Upper lobe of left lung (tissue), 6 donors: Measurements from ENCODE around the gene HAPSTR1. TPM values are rescaled to one million over a fixed set of nuclear protein-coding genes. Genes with fewer than 3 reads are reported as not detected.

Source experiments
- ATAC-seq, 2 donors: fragments of 200-7000 bp; cut with Tn5 transposase; one replicate each; pipeline ENCODE4 v1.9.1; 2022; ENCODE audit warnings: mild to moderate bottlenecking in 2 of 2, moderate library complexity in 2 of 2; ENCODE audit not compliant: low FRiP score in 2 of 2
- DNase-seq, 2 donors: peaks; one replicate each; pipeline ENCODE4 v3.0.0-alpha.2; 2019 to 2020
- H3K27ac ChIP-seq, 4 donors: fragments of 200-600 bp; sonication (generic); one replicate each; pipeline ENCODE4 v1.5.1; 2016 to 2019
- H3K27me3 ChIP-seq, 4 donors: fragments of 200-600 bp; sonication (generic); one replicate each; pipeline ENCODE4 v1.5.1; 2017 to 2019
- H3K36me3 ChIP-seq, 4 donors: fragments of 200-600 bp; sonication (generic); one replicate each; pipeline ENCODE4 v1.5.1; 2016 to 2019
- H3K4me1 ChIP-seq, 4 donors: fragments of 200-600 bp; sonication (generic); one replicate each; pipeline ENCODE4 v1.5.1; 2018 to 2019
- H3K4me3 ChIP-seq, 4 donors: fragments of 200-600 bp; sonication (generic); one replicate each; pipeline ENCODE4 v1.5.1; 2017 to 2019; ENCODE audit warnings: mild to moderate bottlenecking in 2 of 4, moderate library complexity in 1 of 4
- H3K9me3 ChIP-seq, 4 donors: fragments of 200-600 bp; sonication (generic); one replicate each; pipeline ENCODE4 v1.5.1; 2018 to 2019
- CTCF ChIP-seq, 6 experiments: fragments of 450-650 bp in 4 of 6; fragments of 200-600 bp in 2 of 6; sonication (generic) in 2 of 6; IDR thresholded peaks; one replicate each; pipeline ENCODE4 v1.5.1; 2016 to 2019; ENCODE audit warnings: antibody characterized with exemption in 6 of 6
- EP300 ChIP-seq, 4 donors: sonication (generic); formaldehyde crosslinking; IDR thresholded peaks; one replicate each; pipeline ENCODE4 v1.5.1; 2017; ENCODE audit warnings: antibody characterized with exemption in 4 of 4, control low read depth in 2 of 4
- POLR2A ChIP-seq, 4 donors: fragments of 450-650 bp; IDR thresholded peaks; one replicate each; pipeline ENCODE4 v1.5.1; 2016 to 2017; ENCODE audit warnings: antibody characterized with exemption in 4 of 4, mild to moderate bottlenecking in 2 of 4
- POLR2AphosphoS5 ChIP-seq, 2 donors: sonication (generic); formaldehyde crosslinking; IDR thresholded peaks; one replicate each; pipeline ENCODE4 v1.5.1; 2017; ENCODE audit warnings: antibody characterized with exemption in 2 of 2
- WGBS, 2 donors: methylation state at CpG; one replicate each; pipeline ENCODE4 v1.1.5; 2017 to 2018; 5-methylcytosine and 5-hydroxymethylcytosine counted together
- total RNA-seq, 6 donors: library from RNA; depleted of rRNA in 4 of 6; stranded (reverse); fragments of >200 nt in 4 of 6; gene quantifications; one replicate each; pipeline versions ENCODE4 v1.1.0 to v1.2.1, GENCODE V29; 2016 to 2021
- donor health status: DM: no; HTN: no; CAD: no; lungs with moderate emphysema.
- donor health status: DM: no; HTN: yes; CAD: no; lungs with severe emphysema.

Gene HAPSTR1
- total RNA-seq, 6 donors from 2014 or later: 37.3 to 62.9 (median 46.0) TPM

DNA sequence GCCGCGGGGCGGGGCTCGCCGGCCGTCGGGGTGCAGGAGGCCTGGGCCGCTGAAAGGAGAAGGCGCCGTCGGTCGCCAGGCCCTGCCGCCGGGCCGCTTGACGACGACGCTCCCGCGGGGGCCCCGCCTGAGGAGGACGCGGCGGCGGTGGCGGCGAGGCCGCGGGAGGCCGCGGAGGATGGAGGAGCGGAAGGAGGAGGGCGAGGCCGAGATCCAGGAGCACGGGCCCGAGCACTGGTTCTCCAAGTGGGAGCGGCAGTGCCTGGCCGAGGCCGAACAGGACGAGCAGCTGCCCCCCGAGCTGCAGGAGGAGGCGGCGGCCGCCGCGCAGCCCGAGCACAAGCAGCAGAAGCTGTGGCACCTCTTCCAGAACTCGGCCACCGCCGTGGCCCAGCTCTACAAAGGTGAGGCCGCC is 430 bp downstream of the HAPSTR1 start:
- no peak for DNase-seq
- ATAC-seq: peak in 1 of 2 donors; percentile 33
- TF ChIP-seq EP300 (IDR thresholded peaks at IDR 0.05): no peak
- no peak for TF ChIP-seq POLR2AphosphoS5 (IDR thresholded peaks at IDR 0.05)
- TF ChIP-seq POLR2A (IDR thresholded peaks at IDR 0.05): no peak
- no peak for TF ChIP-seq CTCF (IDR thresholded peaks at IDR 0.05)
- WGBS, 2 donors: 0 to 1% methylated on average over 11 to 26 of the region's 51 CpGs
- peaks cover 36 to 53% (median 45%) of the 10 kb centered on the region in 4 donors for H3K4me1 ChIP-seq
- peak overlapping the region; percentile 63 to 92 (median 84) for H3K4me3 ChIP-seq
- no peaks in the 10 kb centered on the region for H3K27me3 ChIP-seq
- H3K9me3 ChIP-seq: no peaks in the 10 kb centered on the region
- peak overlapping the region; percentile 97 to 100 (median 99) for H3K27ac ChIP-seq
- H3K36me3 ChIP-seq: peaks cover 0 to 23% (median 3%) of the 10 kb centered on the region in 4 donors

DNA sequence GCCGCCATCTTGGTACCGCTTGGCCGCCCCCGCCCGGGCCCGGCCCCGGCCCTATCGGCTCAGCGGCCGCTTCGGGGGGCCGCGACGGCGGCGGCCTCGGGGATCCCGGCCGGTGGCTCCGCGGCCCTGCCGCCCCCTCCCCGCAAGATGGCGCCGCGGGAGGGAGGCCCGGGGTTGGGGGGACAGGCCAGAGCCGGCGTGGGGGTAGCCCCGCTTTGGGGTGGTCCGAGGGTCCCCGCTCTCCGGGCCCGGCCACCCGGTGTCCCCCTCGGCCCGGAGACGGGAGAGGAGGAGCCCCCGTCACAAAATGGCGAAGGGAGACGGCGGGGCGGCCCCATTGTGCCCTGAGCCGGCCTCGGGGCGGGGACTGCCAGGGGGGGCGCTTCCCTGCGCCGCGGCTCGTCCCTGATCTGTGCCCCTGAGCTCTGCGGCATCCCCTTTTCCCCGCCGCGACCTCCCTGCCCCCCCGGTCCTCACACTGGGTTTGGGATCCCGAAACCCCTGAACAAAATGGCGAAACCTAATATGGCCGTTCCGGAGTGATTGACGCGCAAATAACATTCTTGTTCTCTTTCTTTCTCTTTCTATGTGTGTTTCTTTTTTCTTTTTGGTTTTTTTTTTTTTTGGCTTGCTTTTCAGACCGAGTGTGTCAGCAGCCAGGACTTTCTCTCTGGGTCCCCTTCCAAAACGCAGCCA is 986 bp downstream of the HAPSTR1 start:
- peak in 1 of 2 donors; percentile 90 for DNase-seq
- H3K27me3 ChIP-seq: no peaks in the 10 kb centered on the region
- WGBS, 2 donors: 0 to 1% methylated on average over 21 to 52 of the region's 64 CpGs
- no peaks in the 10 kb centered on the region for H3K9me3 ChIP-seq
- H3K4me3 ChIP-seq: peak overlapping the region; percentile 63 to 92 (median 84)
- H3K4me1 ChIP-seq: peaks cover 40 to 59% (median 50%) of the 10 kb centered on the region in 4 donors
- H3K27ac ChIP-seq: peak overlapping the region; percentile 97 to 100 (median 99)
- no peak for TF ChIP-seq EP300 (IDR thresholded peaks at IDR 0.05)
- TF ChIP-seq POLR2A (IDR thresholded peaks at IDR 0.05): peak in 1 of 4 donors; percentile 5
- no peak for TF ChIP-seq POLR2AphosphoS5 (IDR thresholded peaks at IDR 0.05)
- TF ChIP-seq CTCF (IDR thresholded peaks at IDR 0.05): peak in 3 of 6 experiments; percentile 20 to 33 (median 21)
- ATAC-seq: peak in 1 of 2 donors; percentile 43
- H3K36me3 ChIP-seq: peaks cover 0 to 24% (median 6%) of the 10 kb centered on the region in 4 donors

- DNase-seq: peak in 1 of 2 donors; percentile 37
- Histone ChIP-seq H3K27me3 (no peaks in the 10 kb centered on the region), H3K36me3 (peaks cover 0 to 29% (median 10%) of the 10 kb centered on the region in 4 donors), H3K4me1 (peaks cover 45 to 64% (median 56%) of the 10 kb centered on the region in 4 donors), H3K27ac (peak overlapping the region; percentile 97 to 100 (median 99)), H3K4me3 (peak overlapping the region; percentile 63 to 92 (median 84)), H3K9me3 (no peaks in the 10 kb centered on the region)
- TF ChIP-seq POLR2A (IDR thresholded peaks at IDR 0.05) (no peak), CTCF (IDR thresholded peaks at IDR 0.05) (peak in 1 of 6 experiments; percentile 13), POLR2AphosphoS5 (IDR thresholded peaks at IDR 0.05) (no peak), EP300 (IDR thresholded peaks at IDR 0.05) (no peak)
- WGBS, 2 donors: 1% methylated on average over 6 to 18 of the region's 18 CpGs
- no peak for ATAC-seq
Measured at GRCh38 chr16:9092978-9093344, 1.5 kb downstream of the HAPSTR1 start.

DNA sequence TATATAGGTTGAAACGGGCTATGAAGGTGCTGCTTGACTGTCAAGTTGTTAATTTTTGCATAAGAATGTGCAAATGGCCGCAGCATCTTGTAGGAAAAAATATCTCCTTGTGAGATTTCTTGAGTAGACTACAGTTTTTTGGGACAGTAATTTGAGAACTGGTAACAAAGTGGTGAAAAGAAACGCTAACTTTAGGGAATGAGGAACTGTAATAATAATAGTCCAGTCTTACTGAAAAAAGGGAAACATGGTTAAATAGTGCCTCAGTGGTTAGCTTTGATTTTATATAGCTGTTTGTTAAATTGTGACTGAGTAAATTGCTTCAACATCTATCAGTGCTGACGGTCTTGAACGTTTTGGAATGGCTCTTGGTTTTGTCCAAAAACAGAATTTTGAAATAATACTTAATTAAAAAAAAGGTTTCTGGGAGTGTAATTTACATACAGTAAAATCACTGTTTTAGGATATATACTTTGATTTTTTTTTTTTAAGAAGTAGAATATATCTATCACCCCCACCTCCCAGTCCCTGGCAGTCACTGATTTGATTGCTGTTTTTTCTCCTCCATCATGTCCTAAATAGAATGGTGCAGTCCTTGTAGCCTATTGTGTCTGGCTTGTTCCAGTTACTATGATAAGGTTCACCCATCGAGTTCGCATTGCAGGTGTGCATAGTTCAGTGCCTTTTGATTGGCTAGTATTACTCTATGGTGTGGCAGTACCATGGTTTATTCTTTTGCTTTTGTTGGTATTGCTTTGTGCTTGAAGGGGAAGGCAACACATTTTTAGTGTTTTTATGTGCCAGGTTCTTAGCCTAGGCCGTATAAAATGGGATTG is 2.8 kb downstream of the HAPSTR1 start:
- H3K27ac ChIP-seq: peak overlapping the region in 2 of 4 donors; percentile 98 to 100
- H3K27me3 ChIP-seq: no peaks in the 10 kb centered on the region
- H3K9me3 ChIP-seq: no peaks in the 10 kb centered on the region
- H3K4me3 ChIP-seq: peak overlapping the region in 3 of 4 donors; percentile 63 to 92 (median 77)
- TF ChIP-seq POLR2AphosphoS5 (IDR thresholded peaks at IDR 0.05): no peak
- no peak for TF ChIP-seq EP300 (IDR thresholded peaks at IDR 0.05)
- TF ChIP-seq POLR2A (IDR thresholded peaks at IDR 0.05): no peak
- no peak for TF ChIP-seq CTCF (IDR thresholded peaks at IDR 0.05)
- H3K4me1 ChIP-seq: peaks cover 58 to 77% (median 68%) of the 10 kb centered on the region in 4 donors
- ATAC-seq (no peak), DNase-seq (no peak)
- peaks cover 0 to 33% (median 10%) of the 10 kb centered on the region in 4 donors for H3K36me3 ChIP-seq
- 27 to 28% methylated on average over 8 of the region's 8 CpGs for WGBS, 2 donors
